GM19043 (cell line): ENCODE measurements around the gene UBE2D2.

Experiments
- ATAC-seq: cut with Tn5 transposase; IDR thresholded peaks from one replicate; pipeline ENCODE4 v1.9.1; 2021; ENCODE audit warnings: low read depth; ENCODE audit not compliant: unreplicated experiment

Gene UBE2D2

DNA sequence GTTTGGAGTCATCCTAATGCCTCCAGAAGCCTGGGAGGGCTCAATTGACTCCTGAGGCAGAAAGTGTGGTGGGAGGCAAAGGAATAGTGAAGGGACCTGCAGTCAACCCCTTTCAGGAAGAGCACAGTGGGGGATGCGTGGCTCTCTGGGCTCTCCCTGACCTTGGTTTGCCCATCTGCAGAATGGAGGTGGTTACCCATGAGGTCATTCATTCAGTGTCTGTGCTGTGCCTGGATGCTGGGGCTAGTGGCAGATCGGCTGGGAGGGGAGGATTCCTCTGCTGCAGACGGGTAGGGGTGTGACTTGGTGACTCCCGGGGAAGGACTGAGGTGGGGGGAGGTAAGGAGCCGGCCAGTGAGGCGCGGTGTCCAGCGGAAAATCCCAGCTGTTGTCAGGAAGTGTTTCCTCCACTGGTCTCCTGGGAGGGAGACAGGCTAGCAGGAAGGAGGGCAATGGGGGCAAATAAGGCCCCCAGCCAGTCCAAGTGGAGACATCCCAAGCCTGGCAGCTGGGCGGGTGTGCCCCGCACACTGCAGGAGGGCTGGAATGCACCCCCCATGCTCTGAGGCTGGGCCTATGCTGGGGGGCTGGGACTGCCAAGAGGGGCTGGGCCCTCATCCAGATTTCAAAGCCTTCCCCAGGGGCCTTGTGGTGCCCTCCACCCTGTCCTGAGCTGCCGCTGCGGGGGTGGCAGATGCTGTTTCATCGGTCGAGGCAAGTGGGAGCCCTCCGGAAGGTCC is 98.0 kb downstream of the UBE2D2 start:
- ATAC-seq: no peak

DNA sequence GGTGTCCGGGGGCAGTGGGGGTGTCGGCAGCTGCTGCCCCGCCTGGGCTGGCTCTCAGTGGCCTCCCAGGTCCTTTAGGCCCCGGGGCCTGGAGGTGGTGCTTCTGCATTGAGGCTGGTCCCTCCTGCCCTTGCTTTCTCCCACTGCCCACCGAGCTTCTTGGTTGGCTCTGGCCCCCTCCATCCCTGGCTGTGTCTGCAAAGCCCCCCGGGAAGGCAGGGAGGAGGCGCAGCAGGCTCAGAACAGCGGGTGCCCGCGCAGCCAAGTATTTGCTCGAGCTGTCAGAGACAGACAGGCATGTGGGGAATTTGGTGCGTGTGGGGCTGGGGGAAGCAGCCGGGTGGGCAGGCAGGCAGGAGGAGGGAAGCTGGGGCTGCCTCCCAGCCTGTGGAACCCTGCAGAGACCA is 98.6 kb downstream of the UBE2D2 start:
- ATAC-seq: no peak

DNA sequence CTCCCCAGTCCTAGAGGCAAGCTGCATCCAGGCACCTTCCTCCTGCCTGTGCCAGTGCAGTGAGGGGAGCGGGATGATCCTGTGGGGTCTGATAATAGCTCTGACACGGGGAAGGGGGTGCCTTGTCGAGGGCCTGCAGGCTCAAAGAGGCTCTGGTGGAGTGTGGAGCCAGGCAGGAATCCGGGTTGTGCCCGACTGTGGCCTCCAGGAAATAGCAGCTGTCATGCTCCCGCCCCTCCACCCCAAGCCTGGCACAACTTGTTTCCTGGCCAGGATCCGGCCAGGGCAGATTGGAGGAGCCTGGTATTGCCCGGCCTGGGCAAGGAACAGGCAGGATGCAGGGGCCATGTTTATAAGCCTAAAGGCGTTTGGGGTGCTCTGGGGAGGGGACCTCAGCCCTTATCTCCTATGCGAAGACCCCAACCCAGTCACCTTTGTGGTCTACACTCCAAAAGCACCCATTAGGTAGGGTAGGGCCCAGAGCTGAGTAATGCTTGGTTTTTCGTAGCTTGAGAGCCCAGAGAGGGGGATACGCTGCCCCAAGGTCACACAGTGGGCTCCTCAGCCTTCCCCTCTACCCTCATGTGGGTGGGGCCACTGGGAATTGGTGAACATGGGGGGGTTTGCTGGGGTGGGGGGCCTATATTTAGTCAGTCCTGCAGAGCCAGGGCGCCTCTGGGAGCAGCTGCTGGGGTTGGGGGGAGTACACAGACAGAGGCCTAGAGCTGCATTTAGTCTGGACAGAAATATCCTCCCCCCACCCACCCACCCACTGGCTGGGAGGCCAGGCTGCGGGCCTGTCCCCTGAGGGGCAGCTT is 99.2 kb downstream of the UBE2D2 start:
- ATAC-seq: no peak

DNA sequence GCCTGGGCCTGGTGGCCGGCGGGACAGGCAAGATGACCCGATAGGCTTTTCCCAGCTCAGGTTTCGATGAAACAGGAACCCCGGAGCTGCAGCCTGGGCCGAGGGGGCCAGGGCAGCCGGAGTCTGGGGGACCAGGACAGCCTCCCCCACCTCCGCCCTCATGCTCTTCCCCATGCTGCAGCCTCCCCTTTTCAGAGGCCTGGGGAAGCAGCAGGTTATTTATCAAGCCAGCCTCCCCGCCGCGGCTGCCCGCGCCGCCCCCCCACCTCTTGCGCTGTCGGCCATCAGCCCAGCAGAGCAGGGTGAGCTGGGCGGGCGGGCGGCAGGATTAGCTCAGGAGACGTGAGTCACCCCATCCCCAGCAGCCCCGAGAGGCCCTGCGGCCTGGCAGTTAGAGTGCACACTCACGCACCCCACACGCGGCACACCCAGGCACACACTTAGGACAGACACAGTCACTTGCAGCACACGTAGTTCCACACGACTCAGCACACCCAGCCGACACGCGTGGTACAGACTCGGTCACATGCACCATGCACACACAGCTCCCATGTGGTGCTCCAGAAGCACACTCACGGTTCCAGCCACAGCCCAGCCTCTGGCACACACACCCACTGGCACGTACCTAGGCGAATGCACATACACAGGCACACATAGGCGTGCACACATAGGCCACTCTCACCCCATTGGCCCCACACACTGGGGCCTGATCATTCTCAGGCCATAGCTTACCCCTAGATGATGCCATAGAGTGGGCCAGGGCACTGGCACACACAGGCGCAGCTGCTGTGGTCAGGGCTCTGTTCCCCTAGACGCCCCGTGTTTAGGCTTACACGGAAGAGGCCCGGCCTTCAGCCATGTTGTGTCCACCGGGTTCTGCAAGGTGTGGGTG is 100.0 kb downstream of the UBE2D2 start:
- peak; percentile 29 for ATAC-seq

DNA sequence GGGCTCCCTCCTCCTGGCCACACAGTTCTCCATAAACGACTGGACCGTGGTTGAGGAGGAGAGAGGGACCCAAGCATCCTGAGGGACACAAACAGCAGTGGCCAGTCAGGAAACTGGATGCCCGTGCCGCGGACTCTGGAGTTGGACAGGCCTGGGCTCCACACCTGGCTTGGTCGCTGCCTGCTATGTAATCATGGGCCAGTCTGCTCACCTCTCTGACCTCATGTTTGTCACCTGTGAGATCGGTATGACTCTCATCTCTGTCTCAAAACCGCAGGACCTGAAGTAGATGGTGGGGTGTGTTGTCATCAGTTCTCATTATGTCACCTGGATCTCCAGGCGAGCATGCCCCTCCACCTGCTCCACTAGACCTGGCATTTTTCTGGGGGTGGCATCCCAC is 101.5 kb downstream of the UBE2D2 start:
- no peak for ATAC-seq

DNA sequence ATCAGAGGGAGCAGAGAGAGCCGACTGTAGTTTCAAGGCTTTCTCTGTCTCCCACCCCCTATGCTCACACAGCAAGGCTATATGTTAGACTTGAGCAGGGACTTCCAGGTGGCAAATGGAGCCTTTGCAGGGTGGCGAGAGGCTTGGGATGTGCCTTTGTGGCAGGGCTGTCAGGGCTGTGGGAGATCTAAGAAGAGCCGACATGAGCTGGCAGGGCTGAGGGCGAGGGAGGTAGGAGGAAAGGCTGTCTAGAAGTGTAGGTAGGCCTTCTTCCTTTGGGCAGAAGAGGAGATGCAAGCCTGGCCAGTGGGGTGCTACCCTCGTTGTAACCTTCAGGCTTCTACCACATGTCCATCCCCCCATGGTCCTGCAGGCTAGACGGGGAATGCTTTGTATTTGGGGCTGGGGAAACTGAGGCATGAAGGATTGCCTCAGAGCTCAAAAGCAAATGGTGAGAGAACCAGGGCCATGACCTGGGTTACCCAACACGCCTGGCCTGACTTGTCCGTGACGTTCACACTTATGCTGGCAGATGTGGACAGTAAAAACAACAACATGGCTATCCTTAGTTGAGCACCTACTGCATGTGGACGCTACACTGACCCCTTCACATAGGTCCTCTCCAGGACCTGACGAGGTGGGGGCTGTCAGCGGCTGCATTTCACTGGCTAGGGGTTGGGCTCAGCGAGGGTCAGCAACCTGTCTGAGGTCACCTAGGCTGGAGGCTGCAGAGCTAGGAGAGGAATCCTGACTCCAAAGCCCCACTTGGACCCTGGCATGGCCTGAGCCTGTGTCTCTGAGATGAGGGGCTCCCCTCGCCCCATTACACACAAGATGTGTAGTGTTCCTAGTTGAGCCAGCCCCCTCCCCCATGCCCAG is 102.3 kb downstream of the UBE2D2 start:
- ATAC-seq: no peak

DNA sequence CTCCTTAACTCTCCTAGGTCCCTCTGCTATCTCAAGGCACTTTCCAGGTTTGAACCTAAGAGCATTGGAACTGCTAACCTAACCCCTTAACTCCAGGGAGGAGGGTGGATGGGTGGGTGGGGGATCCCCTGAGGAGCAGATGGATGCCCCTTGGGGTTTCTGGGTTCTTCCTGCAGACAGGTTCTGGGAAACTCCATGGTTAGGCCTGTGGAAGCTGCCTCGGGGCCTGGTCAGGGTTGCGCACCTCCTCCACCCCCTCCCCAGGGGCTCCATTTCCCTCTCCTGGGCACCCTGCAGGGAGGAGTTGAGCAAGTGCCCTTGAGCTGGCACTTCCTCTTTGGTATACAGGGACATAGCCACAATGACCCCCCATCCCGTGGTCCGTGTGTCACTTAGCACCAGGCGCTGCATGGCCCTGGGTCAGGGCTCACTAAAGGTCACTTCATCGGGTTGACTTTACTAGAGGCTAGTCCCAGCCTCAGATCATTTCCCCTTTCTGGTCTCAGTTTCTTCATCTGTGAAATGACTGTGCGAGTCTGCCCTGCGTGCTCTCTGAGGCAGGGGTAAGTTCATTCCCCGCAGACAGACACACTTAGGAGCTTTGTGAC is 103.1 kb downstream of the UBE2D2 start:
- peak; percentile 44 for ATAC-seq

DNA sequence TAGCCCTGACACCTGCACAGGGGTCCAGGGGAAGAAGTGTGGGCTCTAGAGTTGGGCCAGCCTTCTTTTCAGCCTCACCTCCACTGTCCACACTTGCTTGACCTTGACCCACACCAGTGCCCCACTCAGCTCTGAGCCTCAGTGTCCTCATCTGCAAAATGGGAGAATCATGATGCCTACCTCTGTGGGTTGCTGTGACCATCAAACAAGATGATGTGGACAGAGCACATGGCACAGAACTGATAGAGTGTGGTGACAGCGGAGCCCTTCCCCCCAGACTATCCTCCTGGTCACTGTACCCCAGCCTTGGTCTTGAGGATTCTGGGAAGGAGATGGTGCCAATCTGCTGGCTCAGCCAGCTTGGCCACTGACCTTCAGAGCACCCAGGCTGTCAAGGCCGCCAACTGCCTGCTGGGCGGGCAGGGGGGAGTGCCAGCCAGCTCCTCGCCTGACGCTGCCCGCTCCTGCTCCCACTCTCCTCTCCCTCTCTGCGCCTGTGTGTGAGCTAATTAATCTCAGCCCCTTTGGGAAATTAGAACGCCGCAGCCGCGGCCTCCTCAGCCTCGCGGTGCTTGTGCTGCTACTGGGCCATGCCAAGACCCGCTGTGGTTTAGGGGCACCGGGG is 103.7 kb downstream of the UBE2D2 start:
- no peak for ATAC-seq

DNA sequence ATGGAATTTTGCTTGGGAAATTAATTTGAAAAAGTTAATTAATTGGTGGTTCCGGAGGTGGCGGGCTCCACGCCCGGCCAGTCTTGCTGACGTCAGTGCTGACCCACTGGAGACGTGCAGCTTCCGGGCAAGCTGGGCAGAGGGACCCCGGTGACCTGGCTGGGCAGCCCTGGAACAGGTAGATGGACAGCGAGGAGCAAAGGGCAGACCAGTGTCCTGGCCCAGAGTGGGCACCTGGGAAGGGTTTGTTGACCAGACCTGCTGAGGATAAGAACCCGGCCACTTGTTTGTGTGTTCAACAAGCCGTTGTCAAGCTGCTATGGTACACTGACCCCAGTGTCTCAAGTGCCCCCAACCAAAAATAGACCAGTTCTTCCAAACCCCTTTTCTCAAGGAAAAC is 104.5 kb downstream of the UBE2D2 start:
- no peak for ATAC-seq

DNA sequence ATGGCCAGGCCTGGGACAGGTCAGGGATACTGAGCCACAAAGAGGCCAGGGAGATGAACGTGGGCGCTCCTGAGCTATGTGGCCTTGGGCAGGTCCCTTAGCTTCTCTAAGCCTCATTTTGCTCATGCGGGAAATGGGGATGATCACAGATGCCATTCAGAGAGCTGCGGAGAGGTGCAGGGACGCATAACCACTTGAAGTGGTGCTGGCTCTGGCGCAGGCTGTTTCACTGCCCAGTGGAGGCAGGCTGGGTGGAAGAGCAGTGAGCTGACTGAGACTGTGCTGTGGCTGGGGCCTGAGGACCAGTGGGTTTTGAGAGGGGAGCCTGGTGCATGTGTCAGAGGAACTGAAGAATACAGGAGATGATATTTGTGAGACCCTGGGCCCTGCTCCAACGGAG is 105.4 kb downstream of the UBE2D2 start:
- ATAC-seq: no peak

DNA sequence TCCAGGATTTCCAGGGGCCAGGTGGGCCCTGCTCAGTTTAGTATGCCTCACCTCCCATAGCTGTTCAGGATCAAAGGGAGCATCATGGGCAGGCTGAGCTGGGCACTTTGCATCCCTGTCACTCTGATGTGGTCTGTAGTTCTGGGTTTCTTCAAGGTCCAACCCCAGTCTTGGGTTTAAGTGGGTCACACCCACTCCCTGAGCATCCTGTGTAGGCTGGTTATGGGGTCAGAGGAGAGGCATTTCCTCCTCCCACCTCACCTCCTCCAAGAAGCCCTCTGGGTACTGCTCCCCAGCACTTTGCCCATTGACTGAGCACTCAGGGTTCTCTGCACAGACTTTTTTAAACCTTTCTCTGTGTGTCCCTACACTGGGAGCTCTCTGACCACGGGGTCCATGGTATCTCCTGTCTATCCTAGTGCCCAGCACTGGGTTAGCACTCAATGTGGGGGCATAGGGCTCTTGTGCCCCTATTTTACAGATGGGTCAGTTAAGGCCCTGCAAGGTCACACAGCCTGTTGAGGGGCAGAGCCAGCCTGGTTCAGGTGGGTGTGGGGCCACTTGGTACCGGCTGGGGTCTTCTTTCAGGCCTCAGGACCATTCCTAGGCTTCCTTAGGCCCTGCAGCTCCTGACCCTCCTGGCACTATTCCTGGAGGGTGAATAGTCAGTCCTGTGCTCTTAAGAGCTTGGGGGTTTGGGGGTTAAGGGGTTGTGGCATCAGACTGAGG is 106.0 kb downstream of the UBE2D2 start:
- no peak for ATAC-seq

DNA sequence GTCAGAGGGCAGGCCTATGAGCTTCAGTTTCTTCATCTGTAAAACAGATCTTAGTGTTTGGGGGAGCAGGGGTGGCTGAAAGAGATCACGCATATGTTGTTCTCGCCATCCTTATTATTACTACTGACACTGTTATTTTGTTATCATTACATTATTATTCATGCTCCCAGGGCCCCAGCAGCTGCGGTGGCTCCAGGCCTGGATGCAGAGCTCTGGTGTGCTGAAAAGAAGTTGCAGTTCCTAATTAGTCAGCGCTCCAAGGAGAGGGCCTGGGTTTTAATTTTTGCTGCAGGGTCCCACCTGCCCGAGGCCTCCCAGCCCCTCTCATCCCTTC is 106.6 kb downstream of the UBE2D2 start:
- no peak for ATAC-seq

DNA sequence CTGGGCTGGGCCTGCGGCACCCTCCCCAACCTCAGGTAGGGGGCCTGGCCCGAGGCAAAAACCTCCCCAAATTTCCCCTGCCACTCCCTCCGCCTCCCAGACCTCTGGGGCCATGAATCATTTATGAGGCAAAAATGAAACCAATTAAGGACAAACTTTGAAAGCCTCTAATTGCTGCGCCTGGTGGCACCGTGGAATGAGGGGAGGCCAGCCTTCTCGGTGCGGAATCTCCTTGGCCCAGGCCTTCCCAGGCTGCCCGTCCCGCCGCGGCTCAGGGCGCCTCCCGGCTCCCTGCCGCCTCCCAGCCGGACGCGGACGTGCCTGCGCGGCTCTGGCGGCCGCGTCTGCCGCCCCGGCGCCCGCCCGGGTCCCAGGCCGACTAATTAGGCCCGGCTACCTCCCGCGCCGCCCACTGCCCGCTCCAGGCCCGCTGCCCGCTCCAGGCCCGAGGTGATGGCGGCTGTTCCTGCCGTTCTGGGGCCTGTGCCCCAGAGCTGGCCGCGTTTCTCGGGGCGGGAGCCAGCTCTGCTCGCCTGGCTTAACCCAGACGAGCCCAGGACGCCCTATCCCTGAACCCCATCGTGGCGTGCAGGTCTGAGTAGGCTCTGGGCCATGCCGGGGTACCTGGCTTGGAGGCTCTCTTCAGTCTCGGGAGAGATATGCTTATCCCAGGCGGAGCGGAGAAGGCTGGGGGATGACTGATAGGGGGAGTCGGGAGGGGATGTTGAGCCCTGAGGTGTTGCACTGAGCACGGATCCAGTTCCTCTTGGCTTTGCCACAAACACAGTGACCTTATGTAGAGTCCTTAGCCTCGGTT is 107.1 kb downstream of the UBE2D2 start:
- ATAC-seq: no peak

DNA sequence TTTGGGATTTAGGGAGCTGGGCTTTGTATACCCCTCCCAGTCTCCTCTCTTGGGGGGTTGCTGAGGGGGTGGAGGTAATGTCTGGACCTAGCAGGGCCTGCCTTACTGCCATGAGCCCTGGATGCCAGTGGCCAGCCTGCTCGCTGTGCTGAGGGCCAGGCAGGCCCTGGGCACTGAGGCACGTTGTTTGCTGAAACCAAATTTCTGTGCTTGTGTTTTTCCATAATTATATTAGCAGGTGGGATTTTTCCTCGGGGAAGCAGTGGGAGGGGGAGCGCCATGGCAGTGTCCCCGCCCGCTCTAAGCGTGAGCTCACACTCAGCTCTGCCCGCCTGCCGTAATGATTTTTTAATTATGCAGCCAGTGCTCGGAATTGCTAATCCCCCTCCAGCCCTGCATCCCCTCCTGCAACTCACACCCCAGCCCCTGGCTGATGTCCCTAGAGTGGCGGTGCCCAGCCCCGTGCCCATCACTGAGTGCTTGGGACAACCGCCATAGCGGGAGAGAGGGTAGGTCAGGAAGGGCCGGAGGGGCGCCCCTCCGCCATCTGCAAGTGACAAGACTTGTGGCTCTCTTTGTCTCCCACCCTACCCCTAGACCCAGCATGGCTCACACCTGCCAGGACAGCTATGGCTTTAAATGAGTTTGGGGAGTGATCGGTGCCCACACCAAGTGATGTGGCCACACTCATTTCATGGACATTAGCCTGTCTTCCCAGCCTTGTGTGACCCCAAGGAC is 108.0 kb downstream of the UBE2D2 start:
- ATAC-seq: no peak

DNA sequence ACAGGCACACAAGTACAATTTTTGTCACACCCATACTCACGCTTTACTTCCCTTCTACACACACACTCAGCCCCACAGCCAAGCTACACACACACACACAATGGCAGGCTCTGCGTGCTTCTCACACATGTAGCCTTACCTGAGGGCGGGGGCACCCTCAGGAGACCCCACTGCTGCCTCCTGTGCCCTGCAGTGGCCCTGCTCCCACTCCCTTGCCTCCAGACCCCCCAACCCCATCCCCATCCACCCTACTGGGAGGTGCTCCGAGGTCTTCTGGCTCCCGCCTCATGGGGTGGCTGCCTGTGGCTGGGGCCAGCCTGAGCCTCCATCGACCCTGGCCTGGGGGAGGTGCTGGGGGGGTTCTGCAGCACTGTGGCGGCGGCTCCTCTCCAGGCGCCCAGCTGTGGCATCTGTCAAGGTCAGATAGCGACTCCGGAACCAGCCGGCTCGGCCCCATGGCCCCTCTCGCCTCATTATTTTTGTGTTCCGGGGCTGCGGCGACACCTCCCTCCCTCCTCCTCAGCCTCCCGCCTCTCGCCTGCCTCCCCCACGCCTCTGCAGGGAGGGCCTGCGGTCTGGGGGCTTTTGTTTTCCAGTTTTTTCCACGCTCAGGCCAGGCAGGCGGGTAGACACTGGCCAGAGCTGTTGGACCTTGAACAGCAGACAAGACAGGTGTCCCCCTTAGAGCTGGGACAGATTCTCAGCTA is 108.7 kb downstream of the UBE2D2 start:
- ATAC-seq: peak; percentile 11

DNA sequence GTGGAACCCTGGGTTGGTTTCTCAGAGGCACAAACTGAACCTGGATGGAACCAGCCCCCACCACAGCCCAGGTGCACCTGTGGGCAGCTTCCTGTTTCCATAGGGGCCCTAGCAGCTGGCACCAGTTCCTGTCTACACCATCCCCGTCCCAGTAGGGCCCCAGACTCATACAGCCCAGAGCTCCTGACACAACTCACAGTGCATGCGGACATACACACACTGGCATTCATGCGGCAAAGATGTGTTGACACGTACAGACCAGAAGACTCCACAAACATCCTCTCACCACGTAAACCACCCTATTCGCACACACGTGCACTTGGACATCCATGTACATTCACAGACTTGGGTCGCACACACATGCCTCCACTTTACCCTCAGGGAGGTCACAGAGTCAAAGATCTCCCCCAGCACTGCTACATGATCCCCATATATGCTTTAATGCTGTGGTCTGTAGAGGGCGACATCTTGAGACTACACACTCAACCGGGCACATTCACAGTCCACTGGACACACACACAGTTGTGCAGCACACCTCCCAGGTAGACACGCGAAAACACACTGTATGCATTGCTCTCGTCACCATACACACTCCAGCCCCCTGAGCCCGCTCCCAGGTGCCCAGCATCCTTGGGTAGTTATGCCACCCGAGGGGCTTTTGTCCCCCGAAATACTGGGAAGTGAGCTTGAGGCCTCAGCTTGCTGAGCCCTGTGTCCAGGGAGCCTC is 109.4 kb downstream of the UBE2D2 start:
- ATAC-seq: peak; percentile 46
